Measurements from ENCODE around the gene CCDC141.
A peak's percentile ranks its signal among the peaks of the same experiment; 100 is the strongest.

Gene CCDC141

GRCh38 chr2:178863130-178863855 lies 186.6 kb downstream of the CCDC141 start:
- no peak for DNase-seq

DNA sequence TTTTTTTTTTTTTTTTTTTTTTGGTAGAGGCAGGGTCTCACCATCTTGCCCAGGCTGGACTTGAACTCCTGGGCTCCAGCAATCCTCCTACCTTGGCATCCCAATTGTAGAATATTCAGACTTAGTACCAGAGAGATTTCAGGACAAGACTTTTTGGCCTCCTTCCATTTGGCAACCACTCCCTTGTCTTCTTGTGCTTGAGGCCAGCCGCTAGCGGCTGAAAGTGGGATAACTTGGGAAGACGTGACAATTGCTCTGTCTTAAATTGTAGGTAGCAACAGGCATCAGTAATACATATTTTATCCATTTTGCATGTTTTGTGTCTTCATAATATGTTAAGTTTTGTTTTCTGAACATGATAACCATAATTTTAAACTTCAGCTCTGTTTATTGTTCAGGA lies 189.4 kb downstream of the CCDC141 start:
- no peak for DNase-seq

DNA sequence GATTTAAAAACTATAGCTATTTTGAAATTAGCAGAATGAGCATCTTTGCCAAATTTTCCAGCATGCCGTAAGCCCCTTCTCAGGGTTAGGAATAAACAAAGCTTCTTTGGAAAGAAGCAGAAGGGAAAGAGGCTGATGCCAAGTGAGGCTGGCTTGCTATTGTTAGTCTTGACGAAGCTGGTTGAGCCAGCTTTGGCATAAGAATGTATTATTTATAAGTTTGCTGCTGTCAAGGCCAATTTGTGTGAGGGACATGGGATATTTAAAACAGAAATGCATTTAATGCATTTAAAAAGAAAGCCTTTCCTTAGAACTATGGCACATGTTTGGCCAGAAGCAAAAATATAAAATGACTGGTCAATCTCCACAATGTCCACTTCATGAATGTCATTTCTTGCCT lies 190.2 kb downstream of the CCDC141 start:
- DNase-seq: no peak

DNA sequence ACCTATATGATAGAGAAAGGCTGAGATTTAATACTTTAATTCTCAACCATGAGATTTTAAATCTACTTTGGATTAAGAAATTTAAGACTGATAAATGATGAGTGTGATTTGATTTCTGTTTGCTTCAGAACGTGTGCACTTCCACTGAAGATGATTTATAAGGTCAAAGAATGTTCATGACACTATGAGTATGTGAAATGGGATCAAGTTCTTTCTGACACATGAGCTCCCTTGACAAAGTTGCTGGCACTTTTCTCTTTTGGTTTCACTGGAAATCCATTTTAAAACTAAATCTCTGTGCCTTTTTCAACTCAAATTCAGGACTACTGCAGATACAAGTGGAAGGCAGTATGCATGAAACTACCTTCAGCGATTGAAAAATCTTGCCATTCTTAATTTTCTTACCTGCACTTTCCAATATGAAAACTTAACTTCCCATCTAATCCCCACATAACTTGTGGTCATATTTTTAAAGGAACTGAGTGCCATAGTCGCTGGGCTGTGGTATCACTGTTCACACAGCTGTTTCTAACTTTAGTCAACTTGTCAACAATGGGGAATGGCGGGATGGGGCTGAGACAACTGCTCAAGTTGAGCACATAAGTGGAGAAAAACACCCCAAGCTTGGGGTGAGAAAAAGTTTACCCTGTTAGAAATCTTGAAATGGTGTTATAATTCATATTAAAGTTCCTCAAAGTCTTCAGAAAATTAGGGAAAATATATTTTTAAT lies 190.9 kb downstream of the CCDC141 start:
- no peak for DNase-seq

DNA sequence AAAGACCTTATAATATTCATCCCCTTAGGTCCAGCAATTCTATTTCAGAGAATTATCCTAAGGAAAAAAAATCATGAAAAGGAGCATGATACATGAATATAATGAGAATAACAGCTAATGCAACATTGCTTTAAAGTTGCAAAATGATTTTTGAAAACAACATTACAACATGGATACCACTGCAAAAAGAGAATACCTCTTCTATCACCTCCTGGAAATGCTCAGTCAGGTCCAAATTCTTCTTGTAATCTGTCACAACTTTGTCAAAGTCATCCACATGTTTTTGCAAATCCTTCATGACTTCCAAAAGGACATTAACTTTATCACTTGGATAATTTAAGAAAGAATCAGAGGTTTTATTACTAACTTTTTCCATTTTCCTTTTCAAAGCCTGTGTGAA lies 194.8 kb downstream of the CCDC141 start:
- DNase-seq: no peak

- DNase-seq: no peak
These were observed 201.6 kb downstream of the CCDC141 start for GRCh38 chr2:178848335-178848734.

DNA sequence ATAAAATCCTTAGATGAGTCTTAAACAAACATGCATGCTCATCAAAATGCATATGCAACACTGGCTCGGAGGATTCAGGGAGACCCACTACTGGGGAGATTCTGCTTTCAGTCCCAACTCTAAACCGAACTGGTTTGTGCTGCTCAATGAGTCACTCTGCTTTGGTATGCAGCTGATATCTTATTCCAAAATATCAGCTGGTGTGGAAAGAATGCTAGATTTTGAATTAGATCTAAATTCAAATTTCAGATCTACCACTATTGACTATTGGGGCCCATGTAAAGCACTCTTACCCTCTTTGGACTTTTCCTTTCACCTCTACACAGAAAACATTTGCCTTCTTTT lies 203.5 kb downstream of the CCDC141 start:
- no peak for DNase-seq

GRCh38 chr2:178845566-178846457 lies 204.1 kb downstream of the CCDC141 start:
- DNase-seq: no peak

DNA sequence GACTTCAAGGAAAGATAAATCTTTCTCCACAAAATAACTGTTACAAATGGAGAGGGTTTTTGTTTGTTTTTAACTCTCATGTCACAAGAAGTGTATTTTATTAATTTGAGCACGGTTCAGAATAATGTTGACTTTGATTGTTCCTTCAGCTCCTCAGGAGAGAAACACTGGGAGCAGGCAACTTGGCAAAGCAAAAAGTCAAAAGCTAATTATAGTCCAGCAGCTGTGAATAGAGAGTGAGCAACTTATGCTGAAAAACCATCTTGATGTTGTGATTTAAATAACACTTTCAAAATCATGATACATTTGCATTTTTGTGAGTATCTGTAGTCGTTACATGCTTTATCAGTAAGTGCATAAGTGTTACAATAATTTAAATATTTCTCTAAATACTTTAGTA lies 205.2 kb downstream of the CCDC141 start:
- DNase-seq: no peak

GRCh38 chr2:178844269-178844668 lies 205.7 kb downstream of the CCDC141 start:
- no peak for DNase-seq

DNA sequence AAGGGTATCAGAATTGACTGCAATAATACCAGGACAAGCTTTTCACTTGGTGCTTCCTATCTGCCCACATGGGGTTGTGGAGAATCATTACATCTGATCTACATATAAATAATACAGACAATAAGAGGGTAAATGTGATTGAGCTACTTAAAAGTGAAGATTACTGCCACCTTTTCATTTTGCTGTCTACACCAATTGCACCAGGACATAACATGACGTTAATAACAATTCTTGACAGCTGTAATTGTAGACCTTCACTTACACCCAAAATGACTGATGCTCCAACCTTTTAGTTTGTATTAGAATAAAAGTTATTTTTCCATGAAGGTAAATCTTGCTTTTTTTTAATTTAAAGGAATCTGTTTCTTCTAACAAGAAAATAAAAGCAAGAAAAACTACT lies 206.2 kb downstream of the CCDC141 start:
- no peak for DNase-seq

GRCh38 chr2:178836807-178837206 lies 213.1 kb downstream of the CCDC141 start:
- DNase-seq: no peak

- no peak for DNase-seq
These were observed 215.9 kb downstream of the CCDC141 start for GRCh38 chr2:178834086-178834485.

GRCh38 chr2:178833382-178833781 lies 216.6 kb downstream of the CCDC141 start:
- DNase-seq: no peak

- no peak for DNase-seq
These were observed 219.5 kb downstream of the CCDC141 start for GRCh38 chr2:178830451-178830850.

GRCh38 chr2:178829981-178830380 lies 220.0 kb downstream of the CCDC141 start:
- DNase-seq: no peak

GRCh38 chr2:178829299-178829960 lies 220.5 kb downstream of the CCDC141 start:
- peak; percentile 34 for DNase-seq

DNA sequence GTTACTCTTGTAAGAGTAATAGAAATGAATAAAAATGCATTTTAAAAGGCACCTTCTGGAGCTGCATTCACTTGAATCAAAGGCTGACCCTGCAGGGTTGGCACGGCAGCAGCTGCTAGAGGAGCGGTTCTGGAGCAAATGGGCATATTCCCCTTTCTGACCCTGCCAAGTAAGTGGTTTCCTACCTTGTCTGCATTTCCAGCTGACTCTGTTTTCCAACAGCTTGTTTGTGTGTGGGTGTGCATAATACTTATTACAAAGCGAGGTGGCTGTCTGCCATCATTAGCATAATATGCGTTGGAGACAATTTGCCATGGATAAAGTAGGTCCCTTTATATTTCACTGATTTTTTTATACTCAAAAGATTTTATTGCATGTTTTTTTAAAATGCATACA lies 221.5 kb downstream of the CCDC141 start:
- DNase-seq: no peak

GRCh38 chr2:178827739-178828485 lies 222.0 kb downstream of the CCDC141 start:
- no peak for DNase-seq

DNA sequence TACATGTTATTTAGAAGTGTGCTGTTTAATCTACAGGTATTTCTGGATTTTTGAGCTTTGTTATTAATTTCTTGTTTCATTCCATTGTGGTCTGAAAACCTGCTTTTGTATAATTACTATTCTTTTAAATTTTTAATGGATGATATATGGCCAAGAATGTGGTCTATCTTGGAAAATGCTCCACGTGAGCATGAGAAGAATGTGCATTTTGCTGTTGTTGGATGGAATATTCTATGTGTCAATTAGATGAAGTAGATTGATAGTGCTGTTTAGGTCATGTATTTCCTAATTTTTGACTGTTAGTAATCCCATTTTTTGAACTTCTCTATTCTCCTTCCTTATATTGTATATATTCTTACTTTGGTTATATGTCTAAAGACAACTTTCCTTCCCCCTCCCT lies 222.8 kb downstream of the CCDC141 start:
- DNase-seq: no peak

- no peak for DNase-seq
These were observed 224.8 kb downstream of the CCDC141 start for GRCh38 chr2:178825183-178825582.

DNA sequence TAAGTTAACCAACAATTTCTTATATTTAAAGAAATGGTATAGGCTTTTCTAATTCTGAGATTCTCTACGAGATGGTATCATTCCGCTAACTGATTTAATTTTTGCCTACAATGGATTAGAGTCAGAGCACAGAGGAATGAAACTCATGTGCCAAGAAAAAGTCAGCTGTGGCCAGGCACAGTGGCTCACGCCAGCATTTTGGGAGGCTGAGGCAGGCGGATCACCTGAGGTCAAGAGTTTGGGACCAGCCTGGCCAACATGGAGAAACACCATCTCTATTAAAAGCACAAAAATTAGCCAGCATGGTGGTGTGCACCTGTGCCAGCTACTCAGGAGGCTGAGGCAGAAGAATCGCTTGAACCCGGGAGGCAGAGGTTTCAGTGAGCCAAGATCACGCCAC lies 225.8 kb downstream of the CCDC141 start:
- no peak for DNase-seq
